Measurements from ENCODE around the gene SDHA.
"Not testable (repeated sequence)": the region's sequence is repeated elsewhere in the genome, so short reads cannot be mapped to it uniquely, and the experiment has no call there.

DNA sequence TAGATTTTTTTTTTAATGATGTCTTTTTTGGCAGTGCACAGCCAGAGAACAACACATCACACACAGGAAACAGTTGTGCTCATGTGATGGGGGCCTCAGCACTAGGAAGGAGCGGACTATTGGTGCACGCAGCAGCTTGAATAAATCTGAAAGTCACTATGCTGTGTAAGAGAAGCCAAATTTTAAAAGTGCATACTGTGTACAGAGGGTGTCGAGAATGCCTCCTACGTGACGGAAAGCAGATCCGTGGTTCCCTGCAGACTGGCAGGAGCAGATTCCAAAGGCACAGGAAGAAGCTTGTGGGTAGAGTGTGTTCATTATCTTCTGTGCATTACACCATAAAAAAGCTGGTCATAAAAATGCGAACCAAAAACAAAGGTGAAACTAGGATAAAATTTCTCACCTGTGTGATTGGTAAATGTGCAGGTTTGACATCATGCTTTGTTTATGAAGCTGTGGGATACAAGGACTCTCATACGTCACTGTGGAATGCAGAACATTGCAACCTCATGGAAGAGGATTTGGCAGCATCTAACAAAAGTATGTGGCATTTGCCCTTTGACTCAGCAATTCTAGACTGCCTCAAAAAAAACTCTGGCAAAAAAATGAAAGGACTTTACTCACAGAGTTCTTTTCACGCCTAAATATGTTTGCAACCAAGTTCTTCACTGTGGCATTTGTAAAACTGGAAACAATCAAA lies 45.3 kb downstream of the SDHA start:
- TF ChIP-seq, protein P1, sequence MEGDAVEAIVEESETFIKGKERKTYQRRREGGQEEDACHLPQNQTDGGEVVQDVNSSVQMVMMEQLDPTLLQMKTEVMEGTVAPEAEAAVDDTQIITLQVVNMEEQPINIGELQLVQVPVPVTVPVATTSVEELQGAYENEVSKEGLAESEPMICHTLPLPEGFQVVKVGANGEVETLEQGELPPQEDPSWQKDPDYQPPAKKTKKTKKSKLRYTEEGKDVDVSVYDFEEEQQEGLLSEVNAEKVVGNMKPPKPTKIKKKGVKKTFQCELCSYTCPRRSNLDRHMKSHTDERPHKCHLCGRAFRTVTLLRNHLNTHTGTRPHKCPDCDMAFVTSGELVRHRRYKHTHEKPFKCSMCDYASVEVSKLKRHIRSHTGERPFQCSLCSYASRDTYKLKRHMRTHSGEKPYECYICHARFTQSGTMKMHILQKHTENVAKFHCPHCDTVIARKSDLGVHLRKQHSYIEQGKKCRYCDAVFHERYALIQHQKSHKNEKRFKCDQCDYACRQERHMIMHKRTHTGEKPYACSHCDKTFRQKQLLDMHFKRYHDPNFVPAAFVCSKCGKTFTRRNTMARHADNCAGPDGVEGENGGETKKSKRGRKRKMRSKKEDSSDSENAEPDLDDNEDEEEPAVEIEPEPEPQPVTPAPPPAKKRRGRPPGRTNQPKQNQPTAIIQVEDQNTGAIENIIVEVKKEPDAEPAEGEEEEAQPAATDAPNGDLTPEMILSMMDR (optimal IDR thresholded peaks at IDR 0.05 in 1 of 3, IDR thresholded peaks at IDR 0.05 in 1 of 3, conservative IDR thresholded peaks at IDR 0.05 in 1 of 3; ENCODE audit: extremely low read depth in 1 of 3, insufficient read depth in 2 of 3, low read length in 3 of 3), result not testable (repeated sequence)
- TF ChIP-seq EZH2 (IDR thresholded peaks at IDR 0.05; ENCODE audit: low read length), result not testable (repeated sequence)
